ENCODE data around the gene SAMM50.

Gene SAMM50

DNA sequence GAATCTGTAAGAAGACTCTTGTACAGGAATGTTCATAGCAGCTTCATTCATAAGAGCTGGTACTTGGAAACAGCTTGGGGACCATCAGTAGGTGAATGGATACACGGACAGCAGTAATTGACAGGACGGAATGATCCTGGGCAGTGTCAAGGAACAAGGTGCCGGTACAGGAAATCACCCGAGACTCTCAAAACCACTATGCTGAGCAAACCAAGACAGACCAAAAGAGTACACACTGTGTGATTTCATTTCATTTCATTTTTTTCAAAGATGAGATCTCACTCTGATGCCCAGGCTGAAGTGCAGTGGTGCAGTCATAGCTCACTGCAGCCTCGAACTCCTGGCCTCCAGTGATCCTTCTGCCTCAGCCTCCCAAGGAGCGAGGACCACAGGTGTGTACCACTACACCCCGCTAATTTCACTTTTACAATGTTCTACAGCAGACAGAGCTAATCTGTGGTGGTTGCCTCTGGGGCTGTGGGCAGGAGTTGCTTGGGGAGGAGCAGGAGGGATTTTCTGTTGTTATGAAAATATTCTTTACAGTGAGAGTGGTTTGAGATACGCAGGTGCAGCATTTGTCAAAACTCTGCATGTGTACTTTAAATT lies 84.4 kb downstream of the SAMM50 start:
- Histone ChIP-seq H3K18ac (ENCODE audit: low read depth in 1 of 2, low read length in 2 of 2) (no peak overlapping the region), H2BK15ac (ENCODE audit: low read depth, poor library complexity, severe bottlenecking) (no peak overlapping the region), H3K27ac (ENCODE audit: low read length, poor library complexity, severe bottlenecking) (no peak overlapping the region), H2BK5ac (ENCODE audit: low read depth, low read length, poor library complexity, severe bottlenecking) (no peak overlapping the region), H3K36me3 (ENCODE audit: control insufficient read depth in 1 of 2, insufficient read depth in 2 of 2, low read depth in 1 of 2, low read length in 2 of 2) (no peaks in the 10 kb centered on the region), H3K4ac (ENCODE audit: low read depth in 1 of 2, low read length in 2 of 2) (no peak overlapping the region), H3K4me1 (ENCODE audit: control insufficient read depth, insufficient read depth, low read depth, low read length) (peaks cover 8% of the 10 kb centered on the region), H3K79me1 (replicated peaks; ENCODE audit: low read length, poor library complexity, severe bottlenecking) (no peaks in the 10 kb centered on the region), H3K14ac (ENCODE audit: low read length in 2 of 2) (no peak overlapping the region), H2BK12ac (ENCODE audit: low read length in 2 of 2) (no peak overlapping the region), H4K8ac (ENCODE audit: low read length) (no peak overlapping the region), H3K9me3 (ENCODE audit: control insufficient read depth, low read length) (no peaks in the 10 kb centered on the region), H3K27me3 (ENCODE audit: control insufficient read depth in 1 of 2, insufficient read depth in 1 of 2, low read length in 2 of 2) (no peaks in the 10 kb centered on the region), H3K4me2 (ENCODE audit: low read length, poor library complexity, severe bottlenecking) (no peak overlapping the region), H2AFZ (ENCODE audit: low read depth, low read length) (no peak overlapping the region), H2BK120ac (ENCODE audit: low read depth, low read length) (no peak overlapping the region), H2AK5ac (ENCODE audit: low read length, severe bottlenecking) (no peak overlapping the region), H3K23ac (ENCODE audit: low read length in 2 of 2) (no peak overlapping the region), H4K91ac (ENCODE audit: low read length) (no peak overlapping the region), H3K4me3 (ENCODE audit: insufficient read depth in 1 of 2, low read depth in 1 of 2, low read length in 2 of 2) (no peak overlapping the region), H3K9ac (ENCODE audit: low read length) (no peak overlapping the region)
- no peak for DNase-seq
- 97% methylated on average over 6 of the region's 8 CpGs for WGBS

DNA sequence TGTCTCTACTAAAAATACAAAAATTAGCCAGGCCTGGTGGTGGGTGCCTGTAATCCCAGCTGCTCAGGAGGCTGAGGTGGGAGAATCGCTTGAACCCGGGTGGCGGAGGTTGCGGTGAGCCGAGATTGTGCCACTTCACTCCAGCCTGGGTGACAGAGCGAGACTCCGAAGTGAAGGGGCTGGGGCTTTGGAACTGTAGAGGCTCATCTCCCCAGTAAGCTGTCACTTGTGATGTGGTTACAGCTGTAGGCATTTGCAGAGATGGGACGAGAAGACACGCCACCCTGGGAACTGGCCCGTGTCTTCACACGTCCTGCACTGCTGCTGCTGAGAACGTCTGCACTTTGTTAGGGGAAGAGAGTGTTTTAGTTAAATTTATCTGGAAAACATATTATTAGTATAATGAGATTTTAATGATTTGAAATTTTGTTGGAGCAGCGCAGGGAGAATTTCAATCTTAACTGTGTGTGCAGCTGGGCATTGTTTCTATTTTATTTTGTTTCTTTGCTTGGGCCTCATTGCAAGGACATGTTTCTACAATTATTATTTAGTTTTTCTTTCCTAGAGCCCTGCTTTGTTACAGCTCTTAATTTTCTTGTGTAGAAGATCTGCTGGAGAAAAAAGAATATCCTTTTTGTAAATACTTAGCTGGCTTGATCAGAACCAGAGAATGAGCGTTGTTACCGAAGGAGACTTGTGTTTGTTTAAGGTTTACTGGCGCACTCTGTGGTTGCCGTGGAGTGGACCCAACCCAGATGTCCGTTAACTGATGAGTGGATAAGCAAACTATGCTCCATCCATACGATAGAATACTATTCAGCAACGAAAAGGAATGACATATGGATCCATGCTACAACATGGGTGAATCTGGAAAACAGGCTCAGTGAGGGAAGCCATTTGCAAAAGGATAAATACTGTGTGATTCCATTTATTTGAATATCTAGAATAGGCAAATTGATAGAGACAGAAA lies 87.3 kb downstream of the SAMM50 start:
- 89% methylated on average over 20 of the region's 20 CpGs for WGBS
- no peak overlapping the region for H2AFZ ChIP-seq (ENCODE audit: low read depth, low read length)
- H3K18ac ChIP-seq (ENCODE audit: low read depth in 1 of 2, low read length in 2 of 2), result no peak overlapping the region
- H3K4ac ChIP-seq (ENCODE audit: low read depth in 1 of 2, low read length in 2 of 2), result no peak overlapping the region
- H3K9me3 ChIP-seq (ENCODE audit: control insufficient read depth, low read length), result no peaks in the 10 kb centered on the region
- H3K23ac ChIP-seq (ENCODE audit: low read length in 2 of 2), result no peak overlapping the region
- H2BK5ac ChIP-seq (ENCODE audit: low read depth, low read length, poor library complexity, severe bottlenecking), result no peak overlapping the region
- peak overlapping the region; percentile 60 for H3K9ac ChIP-seq (ENCODE audit: low read length)
- H3K4me3 ChIP-seq (ENCODE audit: insufficient read depth in 1 of 2, low read depth in 1 of 2, low read length in 2 of 2), result no peak overlapping the region
- peaks cover 0 to 5% of the 10 kb centered on the region in 2 experiments for H3K27me3 ChIP-seq (ENCODE audit: control insufficient read depth in 1 of 2, insufficient read depth in 1 of 2, low read length in 2 of 2)
- H4K8ac ChIP-seq (ENCODE audit: low read length), result no peak overlapping the region
- no peak overlapping the region for H4K91ac ChIP-seq (ENCODE audit: low read length)
- H3K36me3 ChIP-seq (ENCODE audit: control insufficient read depth in 1 of 2, insufficient read depth in 2 of 2, low read depth in 1 of 2, low read length in 2 of 2), result no peaks in the 10 kb centered on the region
- no peak overlapping the region for H2BK15ac ChIP-seq (ENCODE audit: low read depth, poor library complexity, severe bottlenecking)
- peaks cover 2% of the 10 kb centered on the region for H3K79me1 ChIP-seq (replicated peaks; ENCODE audit: low read length, poor library complexity, severe bottlenecking)
- H3K4me1 ChIP-seq (ENCODE audit: control insufficient read depth, insufficient read depth, low read depth, low read length), result peaks cover 8% of the 10 kb centered on the region
- H3K4me2 ChIP-seq (ENCODE audit: low read length, poor library complexity, severe bottlenecking), result no peak overlapping the region
- H2AK5ac ChIP-seq (ENCODE audit: low read length, severe bottlenecking), result no peak overlapping the region
- DNase-seq, result no peak
- H2BK12ac ChIP-seq (ENCODE audit: low read length in 2 of 2), result no peak overlapping the region
- H2BK120ac ChIP-seq (ENCODE audit: low read depth, low read length), result no peak overlapping the region
- H3K27ac ChIP-seq (ENCODE audit: low read length, poor library complexity, severe bottlenecking), result no peak overlapping the region
- H3K14ac ChIP-seq (ENCODE audit: low read length in 2 of 2), result no peak overlapping the region

DNA sequence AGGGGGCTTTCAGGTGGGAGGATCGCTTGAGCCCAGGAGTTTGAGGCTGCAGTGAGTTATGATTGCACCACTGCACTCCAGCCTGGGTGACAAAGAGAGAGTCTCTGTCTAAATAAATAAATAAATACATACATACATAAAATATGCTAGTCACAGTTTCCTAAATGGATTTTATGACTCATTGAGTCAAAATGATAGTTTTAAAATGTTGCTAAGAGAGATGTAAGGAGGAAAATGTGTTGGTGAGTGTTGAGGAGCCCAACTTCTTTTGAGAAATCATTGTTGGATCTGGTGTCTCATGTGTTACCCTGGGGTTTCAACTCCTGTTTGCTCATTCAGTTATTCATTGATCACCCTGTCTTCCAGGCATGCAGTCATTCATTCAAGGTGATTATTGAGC lies 89.9 kb downstream of the SAMM50 start:
- Histone ChIP-seq H3K4ac (ENCODE audit: low read depth in 1 of 2, low read length in 2 of 2) (no peak overlapping the region), H3K27me3 (ENCODE audit: control insufficient read depth in 1 of 2, insufficient read depth in 1 of 2, low read length in 2 of 2) (peaks cover 0 to 8% of the 10 kb centered on the region in 2 experiments), H3K9me3 (ENCODE audit: control insufficient read depth, low read length) (no peaks in the 10 kb centered on the region), H3K23ac (ENCODE audit: low read length in 2 of 2) (no peak overlapping the region), H3K4me1 (ENCODE audit: control insufficient read depth, insufficient read depth, low read depth, low read length) (peaks cover 2% of the 10 kb centered on the region), H2BK15ac (ENCODE audit: low read depth, poor library complexity, severe bottlenecking) (no peak overlapping the region), H4K8ac (ENCODE audit: low read length) (no peak overlapping the region), H3K4me3 (ENCODE audit: insufficient read depth in 1 of 2, low read depth in 1 of 2, low read length in 2 of 2) (no peak overlapping the region), H3K79me1 (replicated peaks; ENCODE audit: low read length, poor library complexity, severe bottlenecking) (peaks cover 2% of the 10 kb centered on the region), H2AFZ (ENCODE audit: low read depth, low read length) (no peak overlapping the region), H2BK120ac (ENCODE audit: low read depth, low read length) (no peak overlapping the region), H4K91ac (ENCODE audit: low read length) (no peak overlapping the region), H3K9ac (ENCODE audit: low read length) (no peak overlapping the region), H2BK12ac (ENCODE audit: low read length in 2 of 2) (no peak overlapping the region), H3K27ac (ENCODE audit: low read length, poor library complexity, severe bottlenecking) (no peak overlapping the region), H3K14ac (ENCODE audit: low read length in 2 of 2) (no peak overlapping the region), H2BK5ac (ENCODE audit: low read depth, low read length, poor library complexity, severe bottlenecking) (no peak overlapping the region), H3K4me2 (ENCODE audit: low read length, poor library complexity, severe bottlenecking) (no peak overlapping the region), H3K36me3 (ENCODE audit: control insufficient read depth in 1 of 2, insufficient read depth in 2 of 2, low read depth in 1 of 2, low read length in 2 of 2) (no peaks in the 10 kb centered on the region), H3K18ac (ENCODE audit: low read depth in 1 of 2, low read length in 2 of 2) (no peak overlapping the region), H2AK5ac (ENCODE audit: low read length, severe bottlenecking) (no peak overlapping the region)
- 100% methylated on average over 1 of the region's 1 CpG for WGBS
- DNase-seq, result peak; percentile 29

Data from mesenchymal stem cell (in vitro differentiated cells and primary cell).